T-helper 2 cell (primary cell): ENCODE results near the gene PLCH1.

Experiments used
- DNase-seq, 5 experiments: peaks; one replicate each; pipeline versions ENCODE4 v3.0.0 to v3.0.0-alpha.2; 2012 to 2022
- total RNA-seq, 2 donors: gene quantifications; one replicate each; lab custom pipeline; 2026; lab: John Stamatoyannopoulos, UW

Gene PLCH1
- 0 to 0.07 reads per million in 2 donors for total RNA-seq

GRCh38 chr3:155744626-155745324 lies at the start of gene PLCH1:
TSS of gene PLCH1 (minus strand) at chr3:155745071. CDS start at chr3:155704224, 40,847 bp downstream.
- peak in 4 of 5 experiments; percentile 7 to 47 (median 26) for DNase-seq

GRCh38 chr3:155792532-155792931 lies 47.7 kb upstream of the PLCH1 start:
- no peak for DNase-seq

- DNase-seq = peak in 1 of 5 experiments; percentile 50
Observed at GRCh38 chr3:155791190-155791589, 46.3 kb upstream of the PLCH1 start.

GRCh38 chr3:155790272-155790925 lies 45.5 kb upstream of the PLCH1 start:
- no peak for DNase-seq

- no peak for DNase-seq
Observed at GRCh38 chr3:155785662-155786295, 40.9 kb upstream of the PLCH1 start.

GRCh38 chr3:155782390-155782953 lies 37.6 kb upstream of the PLCH1 start:
- no peak for DNase-seq

GRCh38 chr3:155780291-155780690 lies 35.4 kb upstream of the PLCH1 start:
- DNase-seq = no peak

GRCh38 chr3:155778462-155778861 lies 33.6 kb upstream of the PLCH1 start:
- DNase-seq = no peak

GRCh38 chr3:155772801-155773200 lies 27.9 kb upstream of the PLCH1 start:
- DNase-seq = peak in 1 of 5 experiments; percentile 7

- no peak for DNase-seq
Observed at GRCh38 chr3:155771126-155771525, 26.3 kb upstream of the PLCH1 start.

GRCh38 chr3:155766206-155766605 lies 21.3 kb upstream of the PLCH1 start:
- no peak for DNase-seq

- no peak for DNase-seq
Observed at GRCh38 chr3:155763870-155764463, 19.1 kb upstream of the PLCH1 start.

GRCh38 chr3:155760653-155761052 lies 15.8 kb upstream of the PLCH1 start:
- DNase-seq = no peak

GRCh38 chr3:155757577-155757976 lies 12.7 kb upstream of the PLCH1 start:
- no peak for DNase-seq

- peak in 1 of 5 experiments; percentile 52 for DNase-seq
Observed at GRCh38 chr3:155753038-155753639, 8.3 kb upstream of the PLCH1 start.

- no peak for DNase-seq
Observed at GRCh38 chr3:155748611-155749365, 3.9 kb upstream of the PLCH1 start.

GRCh38 chr3:155747946-155748290 lies 3.0 kb upstream of the PLCH1 start:
- DNase-seq = no peak

GRCh38 chr3:155747286-155747945 lies 2.5 kb upstream of the PLCH1 start:
- no peak for DNase-seq

- no peak for DNase-seq
Observed at GRCh38 chr3:155746703-155747102, 1.8 kb upstream of the PLCH1 start.

- no peak for DNase-seq
Observed at GRCh38 chr3:155745795-155746550, 1.1 kb upstream of the PLCH1 start.
